Posterior cingulate gyrus (tissue), 11 donors: ENCODE results near the gene PAPPA2.

Source experiments
- DNase-seq, 10 donors: peaks; one replicate each; pipeline versions ENCODE4 v3.0.0 to v3.0.0-alpha.2; 2020 to 2021; ENCODE audit warnings: mixed read lengths in 3 of 10
- intact Hi-C: fragments of 100-400 bp; cut with DNase I; formaldehyde crosslinking; loops from one replicate; pipeline ENCODE4 v1.15.1; 2023

Gene PAPPA2

DNA sequence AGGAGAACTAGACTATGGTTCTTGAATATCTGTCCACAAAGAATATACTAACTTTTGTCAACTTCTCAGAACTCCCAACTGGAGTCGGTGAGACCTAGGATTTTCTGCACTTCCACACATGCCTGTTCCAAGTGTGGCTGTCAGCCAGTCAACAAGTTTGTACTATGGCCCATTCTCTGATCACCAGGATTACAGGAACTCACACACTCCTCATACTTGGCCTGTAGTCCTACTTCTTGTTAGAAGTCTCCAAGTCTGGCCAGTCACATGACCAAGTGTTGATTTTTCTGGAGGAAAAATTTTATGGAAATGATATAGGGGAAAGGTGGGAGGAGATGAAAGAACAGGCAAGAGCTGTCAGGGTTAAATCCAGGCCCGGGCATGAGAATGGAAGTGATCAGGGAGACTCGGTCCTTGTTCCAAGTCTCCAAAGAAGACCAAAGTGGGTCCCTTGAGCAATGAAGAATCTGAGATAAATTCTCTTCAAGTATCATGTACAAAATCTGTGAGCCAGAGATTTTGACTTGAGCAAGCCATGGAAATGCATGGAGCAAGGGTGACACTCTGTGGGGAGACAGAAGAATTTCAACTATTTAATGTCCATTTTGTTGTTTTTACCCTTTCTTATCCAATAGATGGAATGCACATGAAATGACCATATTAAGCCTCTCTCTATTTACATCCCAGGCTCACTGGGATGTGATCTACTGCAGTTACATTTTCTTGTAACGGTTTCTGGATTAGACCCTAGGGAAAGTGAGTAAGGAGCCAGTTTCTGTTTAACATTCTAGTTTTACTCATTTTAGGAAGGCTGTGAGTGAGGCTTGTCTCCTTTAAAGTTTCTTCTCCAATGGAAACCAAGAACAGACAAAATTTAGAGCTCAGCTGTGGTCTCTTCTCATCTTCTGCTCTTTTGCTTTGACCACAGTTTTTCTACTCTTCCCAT, 380.6 kb downstream of the PAPPA2 start:
- DNase-seq, result peak in 5 of 10 donors; percentile 21 to 79 (median 25)
- intact Hi-C loops, result loop anchor here (1.0 to 5.0 kb wide), 3 partner anchors 283 to 1691 kb away; no protein-coding TSS in a partner anchor

DNA sequence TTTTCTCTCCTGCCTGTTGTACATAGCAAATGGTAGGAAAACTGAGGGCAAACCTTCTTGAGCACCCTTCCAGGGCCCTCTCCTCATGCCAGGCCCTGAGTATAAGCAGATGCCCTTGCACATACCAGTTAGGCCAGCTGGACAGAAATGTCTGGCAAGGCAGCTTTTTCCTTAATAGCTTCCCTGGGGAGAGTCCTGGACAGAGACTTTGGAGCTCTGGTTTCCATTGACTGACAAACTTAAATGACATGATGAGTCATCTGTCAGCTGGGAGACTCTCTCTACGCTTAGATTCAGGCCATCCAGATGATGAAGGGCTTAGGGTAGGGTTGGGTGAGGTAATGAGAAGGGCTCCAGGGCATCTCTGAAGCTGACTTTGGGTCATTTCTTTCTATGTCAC, 384.1 kb downstream of the PAPPA2 start:
- intact Hi-C loops, result no loop called here
- no peak for DNase-seq

DNA sequence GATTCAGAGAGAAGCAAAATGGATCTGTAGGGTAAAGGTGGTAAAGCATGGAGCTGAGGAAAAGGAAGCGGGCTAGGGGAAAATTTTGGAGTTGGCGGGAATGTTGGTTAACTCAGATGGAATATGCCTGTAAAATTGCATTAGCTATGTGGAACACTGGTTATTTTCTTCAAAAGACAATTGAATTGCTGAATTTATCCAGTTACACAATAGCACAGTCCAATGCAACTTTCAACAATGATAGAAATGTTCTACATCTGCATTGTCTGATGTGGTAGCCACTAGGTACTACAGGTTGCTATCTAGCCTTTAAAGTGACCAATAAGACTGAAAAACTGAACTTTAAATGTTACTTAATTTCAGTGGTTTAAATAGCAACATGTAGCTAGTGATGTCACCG, 386.3 kb downstream of the PAPPA2 start:
- intact Hi-C loops, result no loop called here

DNA sequence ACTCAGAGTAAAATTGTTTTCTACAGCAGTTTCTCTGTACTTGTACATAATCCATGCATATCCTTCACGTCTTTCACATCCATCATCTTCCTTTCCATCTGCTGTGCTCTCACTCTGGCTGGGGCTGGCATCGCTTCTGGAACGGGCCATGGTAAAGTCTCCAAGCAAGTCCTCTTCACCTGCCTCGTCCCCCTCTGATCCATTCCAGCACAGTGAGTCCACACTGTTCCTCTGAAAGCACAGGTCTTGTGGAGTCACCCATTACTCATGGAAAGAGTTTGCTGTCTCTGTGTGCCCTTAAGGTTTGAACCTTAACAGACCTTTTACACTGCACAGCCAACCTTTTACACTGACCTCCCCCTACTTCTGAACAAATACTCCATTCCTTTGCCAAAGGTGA, 387.9 kb downstream of the PAPPA2 start:
- no peak for DNase-seq
- intact Hi-C loops, result no loop called here

More for the DNA sequence above, 386.3 kb downstream of the PAPPA2 start:
- no peak for DNase-seq

DNA sequence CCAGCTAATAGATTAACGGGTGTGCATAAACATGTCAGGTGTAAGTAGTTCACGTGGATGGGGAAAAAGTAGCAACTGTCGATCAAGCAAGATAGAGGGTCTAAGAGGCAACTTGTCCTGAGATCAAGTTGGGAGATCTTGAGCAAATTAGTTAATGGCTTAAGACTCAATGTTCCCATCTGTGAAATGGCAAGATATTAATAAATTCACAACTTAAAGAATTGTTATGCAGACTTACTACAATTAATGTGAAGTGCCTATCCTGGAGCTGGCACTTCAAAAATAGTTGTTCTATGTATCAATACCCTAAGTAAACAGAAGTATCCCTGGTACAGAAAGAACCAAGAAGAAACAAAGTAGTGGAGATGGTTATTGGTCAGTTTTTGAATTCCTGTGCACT, 389.1 kb downstream of the PAPPA2 start:
- intact Hi-C loops, result no loop called here
- no peak for DNase-seq

DNA sequence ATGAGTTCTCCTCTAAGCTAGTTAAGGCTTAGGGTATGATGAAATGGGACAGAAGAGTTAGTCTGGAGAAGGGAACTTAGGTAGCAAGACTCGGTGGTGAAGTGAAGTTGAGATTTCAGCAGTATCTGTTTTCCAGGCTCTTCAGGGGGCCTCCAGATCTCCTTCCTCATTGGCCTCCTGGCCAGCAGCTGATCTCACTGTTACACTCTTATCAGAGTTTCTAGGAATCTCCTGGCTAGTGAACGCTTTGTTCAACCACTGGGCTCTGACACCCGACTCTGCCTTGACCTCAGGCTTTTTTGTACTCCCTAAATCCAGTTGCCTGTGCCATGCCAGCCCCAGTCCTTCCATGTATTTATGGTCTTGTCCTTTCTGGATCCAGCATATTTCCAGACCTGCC, 390.5 kb downstream of the PAPPA2 start:
- intact Hi-C loops, result no loop called here
- no peak for DNase-seq

DNA sequence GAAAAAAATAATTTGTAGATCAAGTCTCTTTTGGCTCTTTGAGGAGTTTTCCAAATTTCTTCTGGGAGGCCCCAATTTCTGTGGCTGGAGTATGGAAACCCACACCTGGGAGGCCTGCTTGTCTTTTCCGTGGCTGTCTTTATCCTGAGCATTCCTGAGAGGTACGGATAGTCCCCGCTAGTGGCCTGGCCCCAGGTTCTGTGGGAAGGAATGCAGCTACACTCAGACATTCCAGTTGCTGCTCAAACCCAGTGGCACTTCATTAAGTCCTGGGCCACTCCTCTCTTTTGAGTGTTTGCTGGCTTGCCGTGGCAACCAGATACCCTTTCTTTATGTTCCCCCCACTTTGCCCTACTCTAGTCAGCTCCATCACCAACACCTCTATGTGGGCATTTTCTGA, 391.1 kb downstream of the PAPPA2 start:
- intact Hi-C loops, result no loop called here
- no peak for DNase-seq

DNA sequence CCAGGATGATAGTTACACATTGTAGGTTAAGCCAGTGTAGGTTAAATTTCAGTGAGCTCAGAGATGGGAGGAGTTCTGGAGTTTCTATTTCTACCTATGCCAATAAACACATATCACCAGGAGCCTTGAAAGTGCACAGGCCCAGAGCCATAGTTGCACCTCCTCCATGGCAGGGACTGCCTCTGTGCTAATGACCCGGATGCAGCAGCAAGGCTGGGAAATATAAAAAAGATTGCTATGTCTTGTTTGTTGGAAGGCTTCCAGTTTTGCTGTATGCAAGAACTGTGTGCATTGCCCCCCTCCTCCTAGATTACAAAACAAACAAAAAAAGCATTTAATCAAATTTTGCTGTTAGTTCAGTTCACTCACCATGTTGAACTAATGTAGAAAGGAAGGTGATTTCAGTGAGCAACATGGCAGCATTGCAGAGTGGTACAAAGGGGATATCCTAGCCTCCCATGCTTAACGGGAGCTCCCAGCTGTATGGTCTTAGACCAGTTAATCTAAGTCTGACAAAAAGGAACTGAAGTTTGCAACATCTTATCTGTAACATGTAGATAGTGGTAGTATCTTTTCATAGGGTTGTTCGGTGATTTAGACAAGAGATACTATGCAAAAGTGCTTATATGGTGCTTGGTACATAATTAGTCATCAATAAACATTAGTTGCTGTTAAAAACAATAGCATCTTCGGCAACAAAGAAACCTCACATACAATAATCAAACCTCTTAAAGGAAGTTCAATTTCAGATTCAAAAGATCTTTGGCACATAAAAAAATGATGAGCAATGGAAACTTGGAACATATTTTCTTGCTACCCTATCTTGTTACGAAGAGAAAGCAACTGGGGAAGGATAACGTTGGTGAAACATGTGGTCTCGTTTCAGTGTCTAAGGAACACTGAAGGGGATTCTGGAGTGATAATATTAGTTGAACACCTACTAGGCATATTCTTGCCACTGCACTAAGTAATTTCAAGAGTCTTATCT, 392.1 kb downstream of the PAPPA2 start:
- intact Hi-C loops, result no loop called here
- DNase-seq, result no peak

DNA sequence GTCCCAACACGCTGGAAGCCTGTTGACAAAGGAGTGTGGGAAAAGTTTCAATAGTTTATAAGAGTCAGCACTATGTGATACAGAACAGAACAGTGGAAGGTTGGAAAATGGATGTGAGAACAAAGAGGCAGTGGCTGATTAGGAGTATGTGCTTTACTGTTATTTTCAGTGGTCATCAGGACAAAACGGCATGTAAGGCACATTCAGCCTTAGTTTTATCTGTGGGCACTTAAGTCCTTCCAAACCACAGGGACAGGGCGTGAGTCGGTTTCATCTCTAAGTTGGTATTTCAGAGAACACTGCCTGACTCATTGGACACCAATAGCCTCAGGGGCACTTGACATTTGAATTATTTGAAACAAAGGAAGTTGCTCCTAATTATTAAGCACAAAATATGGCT, 394.7 kb downstream of the PAPPA2 start:
- intact Hi-C loops, result no loop called here
- no peak for DNase-seq

DNA sequence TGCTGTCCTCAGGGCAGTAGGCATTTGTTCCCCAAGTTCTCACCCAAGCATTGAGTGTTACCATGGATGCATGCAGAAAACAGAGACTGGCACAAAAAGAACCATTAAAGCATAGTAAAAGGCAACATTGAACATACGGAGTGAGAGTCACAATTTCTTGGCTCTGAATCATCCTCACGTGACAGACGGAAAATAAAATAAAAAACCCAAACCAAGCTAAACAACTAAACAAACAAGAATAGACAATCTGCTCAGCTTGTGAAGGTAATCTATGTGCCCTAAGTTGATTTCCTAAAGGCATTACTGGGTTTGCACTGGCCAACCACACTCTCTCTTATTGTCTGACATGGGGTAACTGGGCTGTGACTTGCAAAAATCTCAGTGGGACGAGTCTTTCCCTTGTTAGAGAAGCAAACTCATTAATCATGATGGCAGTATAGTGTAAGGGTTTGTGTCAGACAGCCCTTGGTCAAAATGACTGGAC, 395.5 kb downstream of the PAPPA2 start:
- DNase-seq, result no peak
- intact Hi-C loops, result no loop called here

DNA sequence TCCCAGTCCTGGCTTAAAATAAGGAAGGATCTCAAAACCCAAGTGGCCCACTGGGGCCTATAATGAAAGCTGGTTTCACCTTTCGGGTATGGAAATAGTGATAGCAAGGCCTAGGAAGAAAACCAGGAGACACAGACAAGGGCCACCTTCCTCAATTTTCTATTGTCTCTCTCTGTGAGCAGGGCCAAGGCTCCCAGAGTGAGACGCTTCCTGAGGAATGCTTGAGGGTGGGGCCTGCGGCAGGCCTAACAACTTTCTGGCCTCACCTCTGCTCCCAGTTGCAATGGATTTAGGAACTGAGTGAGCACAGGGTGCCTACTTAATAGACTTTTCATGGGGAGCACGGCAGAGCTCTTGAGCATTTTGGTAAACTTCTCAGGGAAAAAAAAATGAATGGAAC, 400.6 kb downstream of the PAPPA2 start:
- intact Hi-C loops, result no loop called here
- DNase-seq, result no peak

DNA sequence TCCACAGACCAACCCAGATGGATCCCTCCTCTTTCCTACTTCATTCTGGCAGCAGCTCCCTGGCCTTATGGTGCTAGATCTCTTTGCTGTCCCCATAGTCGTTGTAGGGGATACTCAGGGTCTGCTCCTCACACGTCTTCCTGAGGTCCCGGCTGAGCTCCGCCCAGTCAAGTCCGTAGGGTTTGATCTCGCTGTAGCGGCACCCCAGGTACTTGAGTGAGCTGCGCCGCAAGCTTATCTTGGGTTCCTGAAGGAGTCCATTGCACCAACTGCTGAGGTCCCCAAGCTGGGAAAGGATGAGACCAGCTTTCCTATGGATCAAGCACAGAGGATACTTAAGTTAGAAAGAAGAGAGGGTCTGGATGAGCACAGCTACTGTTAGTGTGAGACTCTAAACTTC, 401.2 kb downstream of the PAPPA2 start:
- intact Hi-C loops, result no loop called here
- DNase-seq, result no peak

DNA sequence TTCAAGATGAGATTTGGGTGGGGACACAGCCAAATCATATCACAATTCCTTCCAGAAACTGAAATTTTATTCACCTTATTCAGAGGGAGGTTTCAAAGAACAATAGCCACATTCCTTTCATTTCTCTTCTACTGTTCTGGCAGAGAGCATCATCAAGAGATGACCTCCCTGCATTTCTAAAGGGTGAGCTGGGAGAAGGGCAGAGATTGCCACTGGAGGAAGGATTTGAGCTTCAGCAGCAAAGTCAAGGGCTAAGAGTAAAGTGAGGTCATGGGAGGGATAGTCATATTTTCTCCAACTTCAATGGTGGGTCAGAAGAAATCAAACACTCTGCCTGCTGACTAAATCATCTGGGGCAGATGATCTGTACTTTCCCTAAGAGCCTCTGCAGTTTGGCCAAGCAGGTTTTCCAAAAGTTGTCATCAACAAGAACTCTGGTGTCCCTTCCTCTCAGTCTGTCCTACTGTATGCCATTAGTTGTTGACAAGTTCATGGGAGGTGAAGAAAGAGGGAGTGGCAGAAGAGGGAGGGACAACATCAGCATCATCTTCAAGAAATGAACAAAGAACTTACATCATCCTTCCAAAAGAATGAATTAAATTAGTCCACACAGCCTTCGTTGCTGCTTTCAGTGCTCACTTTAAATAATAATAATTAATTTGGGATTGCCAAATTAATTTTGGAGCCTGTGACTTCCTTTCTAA, 403.2 kb downstream of the PAPPA2 start:
- intact Hi-C loops, result no loop called here
- no peak for DNase-seq

DNA sequence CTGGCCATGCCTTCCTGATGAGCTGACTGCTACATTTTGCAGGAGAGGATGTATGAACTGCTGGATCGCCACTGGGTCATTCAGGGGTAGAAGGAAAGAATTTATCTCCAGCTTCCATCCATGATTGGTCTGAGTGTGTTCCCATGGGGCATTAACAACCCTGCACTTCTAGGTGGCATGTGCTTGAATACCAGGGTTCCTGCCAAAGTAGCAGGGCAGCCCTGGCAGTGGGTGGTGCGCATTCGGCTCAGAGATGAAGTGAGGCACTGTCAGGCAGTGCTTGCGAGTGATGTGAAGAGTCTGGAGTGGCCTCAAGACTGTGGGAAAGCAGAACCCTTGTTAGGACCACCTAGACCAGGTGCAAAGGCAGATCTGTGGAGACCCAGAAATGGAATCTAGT, 406.6 kb downstream of the PAPPA2 start:
- DNase-seq, result no peak
- intact Hi-C loops, result no loop called here

DNA sequence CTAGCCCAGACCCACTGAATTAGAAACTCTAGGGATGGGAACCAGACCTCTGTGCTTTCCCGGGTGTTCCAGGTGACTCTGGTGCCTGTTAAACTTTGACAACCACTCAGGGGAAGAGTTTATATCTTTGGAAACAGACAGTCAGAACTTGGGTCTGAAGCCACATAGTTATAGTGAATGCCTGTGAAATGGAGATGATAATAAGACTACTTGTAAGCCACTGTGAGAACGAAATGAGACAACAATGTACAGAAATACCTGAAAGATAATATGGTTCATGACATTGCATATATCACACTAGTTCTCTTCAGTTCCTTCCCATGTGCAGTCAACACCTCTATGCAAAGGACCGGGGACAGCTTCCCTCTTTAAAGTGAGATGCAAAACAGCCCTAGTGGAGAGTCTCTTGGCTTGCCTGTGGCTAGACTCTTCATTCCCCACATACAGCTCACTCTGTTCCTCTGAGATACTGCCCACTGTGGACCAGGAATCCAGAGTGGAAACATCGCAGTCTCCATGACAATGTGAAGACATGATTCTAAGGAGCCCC, 414.1 kb downstream of the PAPPA2 start:
- intact Hi-C loops, result no loop called here
- DNase-seq, result no peak

DNA sequence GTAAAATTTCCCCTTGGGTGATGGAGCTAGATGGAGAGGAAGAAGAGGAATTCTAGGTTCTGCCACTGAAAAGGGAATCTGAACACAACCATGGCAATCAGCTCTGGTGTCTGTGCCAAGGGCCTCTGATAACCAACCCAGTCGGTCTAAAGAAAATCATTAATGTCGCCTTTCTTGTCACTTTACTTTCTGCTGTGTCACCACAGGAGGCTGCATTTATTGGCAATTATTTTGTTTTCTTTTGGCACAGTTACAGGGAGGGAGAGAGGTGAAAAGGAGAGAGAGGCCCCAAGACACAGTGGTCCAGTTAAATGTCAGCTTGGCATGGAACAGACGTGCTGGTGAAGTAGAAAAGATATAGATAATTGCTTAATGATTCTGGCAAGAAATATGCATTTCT, 414.6 kb downstream of the PAPPA2 start:
- intact Hi-C loops, result no loop called here
- no peak for DNase-seq

DNA sequence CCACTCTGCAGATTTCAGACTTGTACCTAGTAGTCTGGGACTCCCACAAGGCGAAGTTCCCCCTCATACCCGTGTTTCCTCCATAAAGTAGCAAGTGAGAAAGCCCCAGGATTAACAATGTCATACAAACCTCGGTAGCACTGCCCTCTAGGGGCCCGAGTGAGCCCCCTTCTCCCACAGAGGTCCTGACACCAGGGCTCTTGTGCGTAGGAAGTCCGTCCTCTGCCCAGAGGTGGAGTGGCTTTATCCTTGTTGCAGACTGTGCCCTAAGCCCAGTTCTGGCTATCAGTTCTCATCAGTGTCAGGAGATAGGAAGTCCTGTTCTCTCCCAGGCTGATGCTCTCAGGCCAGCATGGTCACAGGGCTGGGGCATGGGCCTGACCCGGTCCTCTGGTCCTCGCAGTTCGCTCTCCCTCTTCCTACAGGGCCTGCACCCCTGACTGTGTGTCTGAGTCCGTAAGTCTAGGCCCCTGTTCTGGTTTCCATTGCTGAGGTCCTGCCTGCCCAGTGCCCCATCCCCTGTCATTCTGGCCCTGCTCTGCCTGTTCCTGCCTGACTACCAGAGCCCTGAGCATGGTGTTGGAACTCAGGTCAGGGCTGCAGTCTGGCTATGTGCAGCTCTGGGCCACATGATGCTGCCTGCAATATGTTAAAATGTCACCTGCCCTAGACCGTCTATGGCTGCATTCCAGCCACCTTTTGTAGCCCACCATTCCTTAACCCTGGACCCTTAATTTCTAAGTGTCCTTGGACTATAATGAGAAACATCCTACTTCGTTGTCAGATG, 416.0 kb downstream of the PAPPA2 start:
- intact Hi-C loops, result no loop called here
- no peak for DNase-seq

DNA sequence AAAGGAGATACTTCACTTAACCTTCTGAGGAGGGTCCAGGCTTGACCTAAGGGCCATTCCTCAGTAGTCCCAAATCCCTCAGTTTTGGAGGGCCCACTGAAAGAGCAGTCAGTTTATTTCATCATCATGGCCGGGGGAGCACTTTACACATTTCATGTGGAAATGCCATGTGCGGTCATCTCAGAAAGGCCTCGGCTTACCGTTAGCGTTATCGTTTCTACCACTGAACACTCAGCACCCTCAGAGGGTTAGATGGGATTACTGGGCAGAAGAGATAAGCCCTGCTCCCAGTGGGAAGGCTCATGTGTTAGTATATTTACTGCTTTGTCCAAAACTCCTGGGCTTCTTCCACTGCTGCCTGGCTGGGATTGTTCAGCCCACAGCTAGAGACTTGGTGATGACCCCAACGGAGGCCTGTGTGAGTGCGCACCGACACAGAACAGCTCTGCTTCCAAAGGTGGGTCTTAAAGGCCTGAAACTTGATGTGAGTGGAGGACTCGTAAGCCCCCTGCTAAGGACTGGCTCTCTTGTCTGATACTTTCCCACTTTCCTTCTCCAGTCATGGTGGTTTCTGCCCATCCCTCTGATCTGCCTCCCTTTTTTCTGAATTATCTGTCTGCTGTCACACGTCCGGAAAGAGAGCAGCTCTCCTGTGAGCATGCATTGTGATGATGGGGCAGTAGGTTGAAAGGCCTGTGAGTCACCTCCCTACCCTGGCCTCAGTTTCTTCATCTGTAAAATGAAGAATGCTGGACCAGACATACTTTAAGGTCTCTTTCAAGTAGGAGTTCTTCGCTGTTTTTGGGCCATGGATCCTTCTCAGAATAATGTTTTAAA, 417.0 kb downstream of the PAPPA2 start:
- DNase-seq, result no peak
- intact Hi-C loops, result loop anchor here (5.0 kb wide), 1 partner anchor 1723 kb away; no protein-coding TSS in a partner anchor
